ENCODE data around the gene KCNC1. TPM values are rescaled to one million over a fixed set of nuclear protein-coding genes. Genes with fewer than 3 reads are reported as not detected.

Gene KCNC1
- total and polyA plus RNA-seq, 2 of the 13 experiments (the other 11 are each of a cell fraction or from before 2014, with no cell fraction given), result 0.01 to 0.04 TPM

- TF ChIP-seq THRA (CRISPR knock-in tag; IDR thresholded peaks at IDR 0.05; ENCODE audit: borderline replicate concordance) (no peak), ZNF772 (CRISPR knock-in tag; IDR thresholded peaks at IDR 0.05) (no peak), IKZF1 (IDR thresholded peaks at IDR 0.05) (no peak)
These were observed 29.1 kb downstream of the KCNC1 start (continued) for GRCh38 chr11:17763703-17764102.

- ChIA-PET CTCF (ENCODE audit: low intra/inter-chr PET ratio, low total read pairs) (no interaction called here), POLR2A (no interaction called here)
- peaks cover 4 to 6% of the 10 kb centered on the region in 2 experiments; a peak in 3 of 5 replicates for H3K27me3 ChIP-seq (ENCODE audit: control insufficient read depth in 1 of 2, insufficient read depth in 2 of 2, low read length in 2 of 2)
- DNase-seq (ENCODE audit: low spot score), result no peak
- H3K4me1 ChIP-seq (ENCODE audit: insufficient read depth, low read length), result peaks cover 21% of the 10 kb centered on the region
- no peak overlapping the region for H2AFZ ChIP-seq (ENCODE audit: low read length)
- H3K27ac ChIP-seq (ENCODE audit: extremely low read length, insufficient read depth, low read length), result no peak overlapping the region
- in situ Hi-C loops (cut with HindIII; ENCODE audit: extremely low pct_ligation_motif_present, low pct_unique_long_range_greater_than_20kb), result loop anchor here (5.0 kb wide), 1 partner anchor 213 kb away; no protein-coding TSS in a partner anchor
- no peaks in the 10 kb centered on the region for H3K79me2 ChIP-seq (ENCODE audit: insufficient read depth, low read length)
- intact Hi-C loops (cut with micrococcal nuclease; ENCODE audit: unreplicated experiment), result loop anchor here (5.0 to 10.0 kb wide), 3 partner anchors 83 to 340 kb away; partner anchors contain the start of gene SAAL1
- WGBS (ENCODE audit: low lambda C conversion rate), result 61% methylated on average over 17 of the region's 19 CpGs
- no peak overlapping the region for H3K9ac ChIP-seq (ENCODE audit: insufficient read depth, low read depth, low read length)
- no peak overlapping the region for H3K4me3 ChIP-seq (replicated peaks in 1 of 3; ENCODE audit: insufficient read depth in 1 of 3, low read depth in 2 of 3, low read length in 3 of 3)
- TF ChIP-seq ZNF12 (CRISPR knock-in tag; IDR thresholded peaks at IDR 0.05) (no peak), ZNF768 (CRISPR knock-in tag; IDR thresholded peaks at IDR 0.05) (peak; percentile 99), ZMYM3 (CRISPR knock-in tag; IDR thresholded peaks at IDR 0.05) (peak; percentile 69)
- no peaks in the 10 kb centered on the region for H4K20me1 ChIP-seq (ENCODE audit: insufficient read depth, low read length)
- no peak for FAIRE-seq
- BruUV-seq (replicated peaks), result no TSS peak
- H3K4me2 ChIP-seq (ENCODE audit: low read depth, low read length), result no peak overlapping the region
- H3K9me3 ChIP-seq (ENCODE audit: low read length), result no peaks in the 10 kb centered on the region
- no peak for ATAC-seq
- H3K36me3 ChIP-seq (replicated peaks in 1 of 2; ENCODE audit: control insufficient read depth in 1 of 2, insufficient read depth in 2 of 2, low read length in 2 of 2), result no peaks in the 10 kb centered on the region
These were observed 30.1 kb downstream of the KCNC1 start for GRCh38 chr11:17764446-17765218.

Data from HepG2 (cell line).